ENCODE results near the gene KRT35.
"Not testable (repeated sequence)": the region's sequence is repeated elsewhere in the genome, so short reads cannot be mapped to it uniquely, and the experiment has no call there.

The KRT35 gene

GRCh38 chr17:41462705-41463104 lies 18.2 kb downstream of the KRT35 start:
- no peak for DNase-seq (ENCODE audit: low read depth in 1 of 2, low spot score in 1 of 2)

GRCh38 chr17:41457676-41458075 lies 23.3 kb downstream of the KRT35 start:
- no peak for DNase-seq (ENCODE audit: low read depth in 1 of 2, low spot score in 1 of 2)

DNA sequence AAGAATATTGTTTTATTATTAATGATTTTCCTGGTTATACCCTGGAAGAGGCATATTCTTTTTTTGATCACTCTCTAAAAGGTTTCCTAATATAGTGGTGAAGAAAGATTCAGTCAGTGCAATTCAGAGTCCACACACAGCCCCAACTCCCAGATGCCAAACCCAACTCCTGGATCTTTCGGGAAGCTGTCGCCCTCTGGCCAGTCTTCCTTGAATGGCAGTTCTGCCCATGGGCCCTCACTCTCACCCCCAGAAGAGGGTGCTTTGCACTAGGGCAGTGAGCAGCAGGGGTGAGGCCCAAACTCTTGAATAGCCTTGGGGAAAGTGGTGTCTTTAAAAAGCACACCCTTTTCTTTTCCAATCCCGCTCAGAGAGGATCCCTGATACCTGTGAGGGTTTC lies 24.7 kb downstream of the KRT35 start:
- no peak for DNase-seq (ENCODE audit: low read depth in 1 of 2, low spot score in 1 of 2)

- no peak for DNase-seq (ENCODE audit: low read depth in 1 of 2, low spot score in 1 of 2)
These were observed 25.7 kb downstream of the KRT35 start for GRCh38 chr17:41455236-41455635.

- DNase-seq (ENCODE audit: low read depth in 1 of 2, low spot score in 1 of 2) = no peak
These were observed 27.9 kb downstream of the KRT35 start for GRCh38 chr17:41453066-41453465.

DNA sequence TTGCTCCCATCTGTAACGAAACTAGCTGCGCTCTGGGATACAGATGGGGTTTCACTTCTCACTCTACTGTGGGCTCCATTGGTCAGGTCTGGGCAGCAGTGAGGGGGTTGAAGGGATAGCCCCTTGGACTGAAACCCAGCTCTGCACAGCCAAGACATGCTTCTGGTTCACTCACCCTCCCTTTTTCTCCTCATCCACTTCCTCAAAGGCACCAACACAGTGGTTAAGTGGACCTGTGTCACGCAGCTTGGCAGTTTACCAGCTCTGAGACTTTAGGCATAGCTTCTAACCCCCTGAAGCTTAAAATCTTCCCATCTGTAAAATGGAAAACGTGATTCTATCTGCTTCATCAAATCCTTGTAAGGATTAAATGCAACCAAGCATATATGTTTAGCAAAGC lies 28.7 kb downstream of the KRT35 start:
- DNase-seq (ENCODE audit: low read depth in 1 of 2, low spot score in 1 of 2) = no peak

DNA sequence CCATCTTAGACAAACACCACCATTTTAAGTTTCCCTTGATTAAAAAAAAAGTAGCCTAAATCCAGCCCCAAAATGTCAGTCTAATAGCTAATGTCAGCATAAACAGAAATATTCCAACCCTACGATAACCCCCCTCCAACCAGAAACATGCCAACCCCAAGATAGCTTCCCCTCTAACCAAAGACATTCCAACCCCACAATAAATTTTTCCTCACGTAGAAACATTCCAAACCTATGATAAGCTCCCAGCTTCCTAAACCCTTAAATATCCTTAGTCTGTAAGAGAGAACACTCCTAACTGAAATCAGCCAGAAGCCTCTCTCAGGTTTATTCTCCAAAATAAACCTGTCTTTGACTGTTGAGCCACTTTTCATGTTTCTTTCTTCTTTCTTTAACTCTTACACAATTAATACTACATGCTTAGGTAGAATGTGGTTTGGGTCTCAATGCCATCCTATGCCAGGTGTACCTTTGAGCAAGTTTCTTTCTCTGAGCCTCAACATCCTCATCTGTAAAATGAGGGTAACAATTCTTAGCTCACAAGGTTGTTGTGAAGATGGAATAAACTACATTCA lies 29.7 kb downstream of the KRT35 start:
- DNase-seq (ENCODE audit: low read depth in 1 of 2, low spot score in 1 of 2) = no peak

- DNase-seq (ENCODE audit: low read depth in 1 of 2, low spot score in 1 of 2) = no peak
These were observed 31.9 kb downstream of the KRT35 start for GRCh38 chr17:41449008-41449407.

- DNase-seq (ENCODE audit: low read depth in 1 of 2, low spot score in 1 of 2) = no peak
These were observed 32.4 kb downstream of the KRT35 start for GRCh38 chr17:41448506-41448905.

GRCh38 chr17:41446806-41447205 lies 34.1 kb downstream of the KRT35 start:
- DNase-seq (ENCODE audit: low read depth in 1 of 2, low spot score in 1 of 2) = no peak

DNA sequence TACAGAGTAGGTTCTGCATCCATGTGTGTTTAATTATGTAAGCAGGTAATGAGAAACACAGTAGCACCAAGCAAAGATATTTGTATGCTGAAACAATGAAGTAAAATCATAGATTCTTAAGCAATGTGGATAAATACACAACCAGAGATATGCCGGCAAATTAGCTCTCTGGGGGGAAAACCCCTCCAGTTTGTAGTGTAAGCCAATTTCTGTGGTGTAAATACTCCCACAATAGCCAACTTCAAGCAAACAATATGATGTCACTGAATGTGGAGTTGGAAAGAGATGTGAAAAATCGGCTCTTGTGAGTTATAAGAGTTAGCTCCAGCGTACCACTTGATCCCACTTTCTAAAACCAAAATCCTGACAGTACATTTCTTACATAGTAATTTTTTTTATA lies 36.3 kb downstream of the KRT35 start:
- DNase-seq (ENCODE audit: low read depth in 1 of 2, low spot score in 1 of 2) = no peak

- no peak for DNase-seq (ENCODE audit: low read depth in 1 of 2, low spot score in 1 of 2)
These were observed 36.8 kb downstream of the KRT35 start for GRCh38 chr17:41444186-41444585.

DNA sequence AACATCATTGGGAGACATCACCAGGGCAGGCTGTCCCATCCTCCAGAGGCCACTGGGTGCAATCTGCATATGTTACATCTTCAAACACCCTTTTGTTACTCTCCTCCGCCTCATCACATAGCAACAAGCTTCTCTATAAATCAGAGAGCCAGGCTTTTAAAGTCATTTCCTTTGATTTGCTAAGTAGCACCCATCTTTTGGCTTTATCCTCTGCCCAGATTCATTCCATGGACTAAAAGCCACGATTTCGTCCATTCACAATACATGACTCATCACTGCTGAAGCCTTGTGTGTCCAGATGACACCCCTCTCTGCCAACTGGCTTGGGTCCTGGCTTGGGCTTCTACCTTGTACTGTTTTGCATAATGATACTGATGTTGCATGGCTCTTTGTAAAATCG lies 38.2 kb downstream of the KRT35 start:
- DNase-seq (ENCODE audit: low read depth in 1 of 2, low spot score in 1 of 2) = no peak

DNA sequence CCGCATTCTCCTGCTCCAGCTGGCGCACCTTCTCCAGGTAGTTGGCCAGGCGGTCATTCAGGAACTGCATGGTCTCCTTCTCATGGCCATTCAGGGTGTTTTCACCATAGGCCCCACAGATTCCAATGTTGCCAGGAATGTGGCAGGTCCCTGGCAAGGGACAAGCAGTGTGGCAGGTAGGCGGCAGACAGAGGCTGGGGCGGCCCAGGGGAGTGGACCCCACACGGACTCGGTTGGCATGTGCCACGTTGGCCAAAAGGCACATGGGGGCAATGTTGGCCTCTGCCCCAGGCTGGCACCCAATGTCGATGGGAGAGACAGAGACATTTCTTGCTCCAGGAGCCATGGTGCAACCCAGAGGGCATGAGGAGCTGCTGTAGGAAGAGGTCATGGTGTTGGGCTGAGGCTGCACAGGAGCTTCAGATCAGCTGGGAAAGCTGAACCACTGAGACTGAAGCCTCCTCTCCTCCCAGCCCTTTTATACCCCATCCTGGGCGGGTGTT lies 40.4 kb downstream of the KRT35 start, which contains the start of gene KRT38:
TSS of gene KRT38 (minus strand) at position 453 of the 503 bp plus-strand sequence. CDS start at position 391, 62 bp downstream.
- no peak for DNase-seq (ENCODE audit: low read depth in 1 of 2, low spot score in 1 of 2)

DNA sequence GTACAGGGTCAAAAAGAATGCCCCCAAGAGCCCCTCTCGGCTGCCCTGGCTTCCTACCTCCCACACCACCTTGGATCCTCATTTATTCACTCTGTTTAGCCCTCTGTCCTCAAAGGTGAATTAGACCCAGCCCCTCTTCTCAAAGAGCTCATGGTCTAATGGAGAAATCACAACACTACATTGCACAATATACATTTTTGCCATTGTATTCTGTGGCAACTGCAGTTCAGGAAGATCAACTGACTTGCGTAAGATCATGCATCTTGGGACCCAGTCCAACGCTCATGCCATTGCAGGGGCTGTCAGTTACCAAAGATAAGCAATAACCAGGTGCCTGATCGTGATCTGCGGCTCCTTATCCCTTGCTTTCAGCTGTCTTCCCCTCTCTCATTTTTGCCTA lies 41.6 kb downstream of the KRT35 start:
- no peak for DNase-seq (ENCODE audit: low read depth in 1 of 2, low spot score in 1 of 2)

DNA sequence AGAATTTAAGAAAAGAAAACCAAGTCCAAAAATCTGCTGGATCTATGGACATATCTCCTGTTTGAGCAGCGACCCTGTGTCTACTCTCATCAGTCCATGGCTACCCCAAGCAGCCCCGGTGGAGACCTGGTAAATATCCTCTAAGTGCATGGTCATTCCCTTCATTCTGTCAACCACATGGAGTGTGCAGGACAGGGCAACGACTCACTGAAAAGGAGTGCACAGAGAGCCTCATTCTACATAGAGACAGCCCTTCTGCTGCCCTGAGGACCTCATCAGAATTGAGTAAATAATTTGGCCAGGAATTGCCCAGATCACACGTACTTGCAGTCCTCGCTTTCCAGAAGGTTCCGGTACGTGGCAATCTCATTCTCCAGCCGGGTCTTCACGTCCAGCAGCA lies 43.2 kb downstream of the KRT35 start:
- no peak for DNase-seq (ENCODE audit: low read depth in 1 of 2, low spot score in 1 of 2)

GRCh38 chr17:41437254-41437653 lies 43.7 kb downstream of the KRT35 start:
- no peak for DNase-seq (ENCODE audit: low read depth in 1 of 2, low spot score in 1 of 2)

DNA sequence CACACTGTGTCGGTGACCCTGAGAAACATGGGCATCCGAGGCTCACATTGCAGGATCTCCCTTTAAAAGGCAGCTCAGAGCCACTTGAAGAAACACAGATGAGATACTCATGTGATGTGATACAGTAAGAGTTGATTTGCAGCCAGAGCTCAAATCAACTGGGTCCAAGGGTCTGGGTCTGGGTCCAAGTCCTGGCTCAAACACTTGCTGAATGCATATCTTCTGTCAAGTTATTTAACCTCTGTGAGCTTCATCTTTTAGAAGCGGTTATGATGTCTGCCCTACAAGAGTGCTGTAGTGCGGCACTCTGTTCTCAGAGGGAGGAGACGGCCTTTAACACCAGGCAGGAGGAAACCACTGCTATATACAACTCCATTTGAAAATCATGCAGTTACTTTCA lies 46.5 kb downstream of the KRT35 start:
- no peak for DNase-seq (ENCODE audit: low read depth in 1 of 2, low spot score in 1 of 2)

- DNase-seq (ENCODE audit: low read depth in 1 of 2, low spot score in 1 of 2) = no peak
These were observed 46.9 kb downstream of the KRT35 start for GRCh38 chr17:41434005-41434404.

DNA sequence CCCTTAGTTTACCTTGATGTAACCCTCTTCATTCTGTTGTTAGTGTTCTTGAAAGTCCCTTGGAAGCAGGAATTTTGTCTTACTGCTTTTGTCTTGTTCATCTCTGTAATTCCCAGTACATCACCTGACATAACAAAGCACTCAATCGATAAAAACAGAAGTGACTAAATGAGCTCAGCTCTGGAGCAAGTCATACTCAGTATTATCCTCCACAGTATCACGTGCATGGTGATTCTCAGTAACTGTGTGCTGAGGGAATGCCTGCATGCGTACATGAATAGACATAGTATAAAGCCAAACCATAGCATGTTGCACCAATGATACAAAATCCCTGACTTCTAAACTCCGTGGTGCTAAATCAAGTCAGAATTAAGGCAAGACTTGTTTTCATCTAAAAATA lies 47.4 kb downstream of the KRT35 start:
- no peak for DNase-seq (ENCODE audit: low read depth in 1 of 2, low spot score in 1 of 2)

GRCh38 chr17:41430376-41430775 lies 50.6 kb downstream of the KRT35 start:
- not testable (repeated sequence) for DNase-seq (ENCODE audit: low read depth in 1 of 2, low spot score in 1 of 2)

DNA sequence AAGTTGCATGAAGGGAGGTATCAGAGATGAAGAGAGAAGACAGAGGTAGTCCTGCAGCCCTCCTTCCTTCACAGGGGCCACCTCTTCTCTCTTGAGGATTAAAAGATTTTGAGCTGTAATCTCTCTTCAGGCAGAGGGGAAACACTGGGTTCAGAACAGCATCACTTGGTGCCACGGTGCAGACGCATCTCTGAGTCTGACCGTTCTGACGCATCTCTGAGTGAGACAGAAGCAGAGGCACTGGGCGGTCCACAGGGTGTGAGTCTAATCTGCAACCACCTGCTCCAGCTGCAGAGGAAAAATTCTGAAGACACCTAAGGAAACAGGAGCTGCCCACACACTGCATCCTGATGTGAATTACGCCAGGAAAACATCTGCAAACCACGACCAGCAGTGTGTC lies 51.3 kb downstream of the KRT35 start:
- DNase-seq (ENCODE audit: low read depth in 1 of 2, low spot score in 1 of 2) = no peak

- no peak for DNase-seq (ENCODE audit: low read depth in 1 of 2, low spot score in 1 of 2)
These were observed 52.2 kb downstream of the KRT35 start for GRCh38 chr17:41428591-41429291.

Measured in stimulated activated CD4-positive, alpha-beta T cell treated with anti-CD3 and anti-CD28 coated beads, Interleukin-15, amount 100 ng/mL, for 1 hour (primary cell).